DND-41 (cell line): ENCODE measurements around the gene CLASP1.

Experiments used
- ATAC-seq: fragments of 200-7000 bp; cut with Tn5 transposase; 3 replicates; pipeline ENCODE4 v1.9.1; 2021; ENCODE audit warnings: low read depth; ENCODE audit not compliant: insufficient read depth
- DNase-seq: peaks from one replicate; pipeline ENCODE4 v3.0.0-alpha.2; 2020
- H2AFZ ChIP-seq: 2 replicates; pipeline ENCODE4 v1.6.0; 2012; ENCODE audit warnings: low read depth, low read length
- H3K27ac ChIP-seq: 2 replicates; pipeline ENCODE4 v1.5.1; 2012; ENCODE audit warnings: low read length, inconsistent platforms
- H3K27me3 ChIP-seq: fragments of 200-600 bp; sonication (generic); 2 replicates; pipeline ENCODE4 v1.6.0; 2012; ENCODE audit warnings: low read length, mild to moderate bottlenecking, inconsistent platforms; ENCODE audit not compliant: insufficient read depth, poor library complexity
- H3K36me3 ChIP-seq: 2 replicates; pipeline ENCODE4 v1.5.1; 2012; ENCODE audit warnings: low read length, inconsistent platforms; ENCODE audit not compliant: insufficient read depth
- H3K4me1 ChIP-seq: 2 replicates; pipeline ENCODE4 v1.5.1; 2012; ENCODE audit warnings: mild to moderate bottlenecking, low read length; ENCODE audit not compliant: insufficient read depth
- H3K4me2 ChIP-seq: 2 replicates; pipeline ENCODE4 v1.6.0; 2012; ENCODE audit warnings: mild to moderate bottlenecking, moderate library complexity, low read length, inconsistent platforms; ENCODE audit not compliant: insufficient read depth
- H3K4me3 ChIP-seq, 2 experiments: fragments of 200-600 bp in 1 of 2; shearing (Covaris generic) in 1 of 2; 2 replicates each; pipeline ENCODE4 v1.5.1; 2012 to 2016; ENCODE audit warnings: inconsistent platforms in 2 of 2, low read length in 2 of 2, mild to moderate bottlenecking in 2 of 2, low read depth in 1 of 2, moderate library complexity in 1 of 2
- H3K79me2 ChIP-seq: 2 replicates; pipeline ENCODE4 v1.6.0; 2012; ENCODE audit warnings: low read length, inconsistent platforms; ENCODE audit not compliant: insufficient read depth
- H3K9ac ChIP-seq: 2 replicates; pipeline ENCODE4 v1.6.0; 2012; ENCODE audit warnings: low read depth, mild to moderate bottlenecking, inconsistent platforms, low read length, moderate library complexity
- H3K9me3 ChIP-seq: 2 replicates; pipeline ENCODE4 v1.5.1; 2012; ENCODE audit warnings: low read length, moderate library complexity, mild to moderate bottlenecking, inconsistent platforms; ENCODE audit not compliant: insufficient read depth, severe bottlenecking
- H4K20me1 ChIP-seq: 2 replicates; pipeline ENCODE4 v1.6.0; 2012; ENCODE audit warnings: low read length; ENCODE audit not compliant: insufficient read depth
- CTCF ChIP-seq: IDR thresholded peaks from 2 replicates; pipeline ENCODE4 v1.5.1; 2012; ENCODE audit warnings: borderline replicate concordance, low read length, moderate library complexity, mild to moderate bottlenecking; ENCODE audit not compliant: poor library complexity, severe bottlenecking; ENCODE audit errors: extremely low read depth
- EZH2 ChIP-seq: IDR thresholded peaks from 3 replicates; pipeline ENCODE4 v1.6.1; 2012; ENCODE audit warnings: borderline replicate concordance, low read depth, mild to moderate bottlenecking, moderate library complexity, low read length, inconsistent platforms; ENCODE audit not compliant: severe bottlenecking

The CLASP1 gene

GRCh38 chr2:121355488-121355887 is 293.8 kb downstream of the CLASP1 start:
- Histone ChIP-seq H3K4me2 (no peak overlapping the region), H3K27me3 (no peaks in the 10 kb centered on the region), H3K4me1 (no peaks in the 10 kb centered on the region), H2AFZ (no peak overlapping the region), H3K4me3 (no peak overlapping the region), H3K9me3 (no peaks in the 10 kb centered on the region), H3K79me2 (no peaks in the 10 kb centered on the region), H4K20me1 (no peaks in the 10 kb centered on the region), H3K27ac (no peak overlapping the region), H3K36me3 (peaks cover 84% of the 10 kb centered on the region), H3K9ac (no peak overlapping the region)
- DNase-seq = no peak
- no peak for TF ChIP-seq EZH2
- TF ChIP-seq CTCF = no peak
- ATAC-seq = no peak

GRCh38 chr2:121351521-121352318 is 297.5 kb downstream of the CLASP1 start:
- Histone ChIP-seq H3K79me2 (no peaks in the 10 kb centered on the region), H3K4me3 (no peak overlapping the region), H3K4me2 (no peak overlapping the region), H3K9me3 (no peaks in the 10 kb centered on the region), H4K20me1 (no peaks in the 10 kb centered on the region), H3K27ac (no peak overlapping the region), H3K27me3 (no peaks in the 10 kb centered on the region), H2AFZ (no peak overlapping the region), H3K36me3 (peaks cover 90% of the 10 kb centered on the region), H3K4me1 (no peaks in the 10 kb centered on the region), H3K9ac (no peak overlapping the region)
- DNase-seq (no peak), ATAC-seq (no peak)
- no peak for TF ChIP-seq EZH2
- TF ChIP-seq CTCF = no peak

- Histone ChIP-seq H3K9me3 (no peaks in the 10 kb centered on the region), H3K9ac (no peak overlapping the region), H3K4me1 (no peaks in the 10 kb centered on the region), H3K4me3 (no peak overlapping the region), H4K20me1 (no peaks in the 10 kb centered on the region), H3K27ac (no peak overlapping the region), H3K4me2 (no peak overlapping the region), H3K36me3 (peaks cover 89% of the 10 kb centered on the region), H3K79me2 (no peaks in the 10 kb centered on the region), H2AFZ (no peak overlapping the region), H3K27me3 (no peaks in the 10 kb centered on the region)
- DNase-seq (no peak), ATAC-seq (no peak)
- TF ChIP-seq EZH2 = no peak
- no peak for TF ChIP-seq CTCF
Observed at GRCh38 chr2:121350890-121351289, 298.4 kb downstream of the CLASP1 start.

- H3K4me3 ChIP-seq = no peak overlapping the region
- no peaks in the 10 kb centered on the region for H3K4me1 ChIP-seq
- DNase-seq (no peak), ATAC-seq (no peak)
- H3K9ac ChIP-seq = no peak overlapping the region
- no peak overlapping the region for H2AFZ ChIP-seq
- H3K36me3 ChIP-seq = peaks cover 91% of the 10 kb centered on the region
- TF ChIP-seq EZH2 (no peak), CTCF (no peak)
- no peak overlapping the region for H3K4me2 ChIP-seq
- H3K27ac ChIP-seq = no peak overlapping the region
- no peaks in the 10 kb centered on the region for H3K27me3 ChIP-seq
- H3K79me2 ChIP-seq = no peaks in the 10 kb centered on the region
- H3K9me3 ChIP-seq = no peaks in the 10 kb centered on the region
- H4K20me1 ChIP-seq = no peaks in the 10 kb centered on the region
Observed at GRCh38 chr2:121350402-121350775, 298.9 kb downstream of the CLASP1 start.
